ENCODE results near the gene NCSTN.

Gene NCSTN

DNA sequence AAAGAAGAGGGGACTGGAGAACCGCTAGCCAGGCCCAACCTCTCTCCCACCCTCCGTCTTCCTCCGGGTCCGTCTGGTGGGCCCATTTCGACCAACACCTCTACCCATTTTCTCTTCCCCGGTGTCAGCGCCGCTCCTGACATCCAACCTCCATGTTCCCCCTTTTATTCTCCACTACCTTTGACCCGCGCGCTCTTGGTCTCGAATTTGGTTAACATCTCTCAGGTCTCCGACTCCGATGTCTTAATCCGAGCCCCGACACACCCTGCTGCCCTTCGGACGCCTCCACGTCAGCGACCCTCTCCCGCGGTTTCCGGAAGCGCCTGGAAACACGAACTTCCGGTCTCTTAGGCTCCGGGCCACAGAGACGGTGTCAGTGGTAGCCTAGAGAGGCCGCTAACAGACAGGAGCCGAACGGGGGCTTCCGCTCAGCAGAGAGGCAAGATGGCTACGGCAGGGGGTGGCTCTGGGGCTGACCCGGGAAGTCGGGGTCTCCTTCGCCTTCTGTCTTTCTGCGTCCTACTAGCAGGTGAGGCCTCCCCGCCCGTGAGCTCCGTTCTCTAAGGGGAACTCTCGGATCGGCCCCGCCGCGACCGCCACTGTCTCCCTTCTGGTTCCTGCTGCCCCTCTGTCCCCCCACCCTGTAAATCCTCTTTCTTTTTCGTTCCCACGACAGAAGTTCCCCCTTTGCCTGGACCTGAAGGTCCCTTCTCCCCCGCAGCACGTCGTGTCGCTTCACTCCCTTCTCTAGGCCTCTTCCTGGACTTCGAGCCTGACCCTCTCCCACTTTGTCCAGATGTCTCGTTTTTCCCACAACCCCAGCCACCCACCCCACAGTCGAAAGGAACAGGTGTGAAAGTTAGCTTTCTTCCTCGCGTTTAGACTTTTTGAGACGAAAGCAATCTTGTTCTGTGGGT is at the start of gene NCSTN, which contains the start of gene COPA:
NCSTN (plus strand) TSS at position 431 of the 917 bp plus-strand sequence; CDS start at position 445, 14 bp downstream.
COPA (minus strand) TSS at position 298 of the 917 bp plus-strand sequence; CDS start at position 218, 80 bp downstream.
- H3F3A ChIP-seq (ENCODE audit: insufficient read depth), result no peaks in the 10 kb centered on the region

DNA sequence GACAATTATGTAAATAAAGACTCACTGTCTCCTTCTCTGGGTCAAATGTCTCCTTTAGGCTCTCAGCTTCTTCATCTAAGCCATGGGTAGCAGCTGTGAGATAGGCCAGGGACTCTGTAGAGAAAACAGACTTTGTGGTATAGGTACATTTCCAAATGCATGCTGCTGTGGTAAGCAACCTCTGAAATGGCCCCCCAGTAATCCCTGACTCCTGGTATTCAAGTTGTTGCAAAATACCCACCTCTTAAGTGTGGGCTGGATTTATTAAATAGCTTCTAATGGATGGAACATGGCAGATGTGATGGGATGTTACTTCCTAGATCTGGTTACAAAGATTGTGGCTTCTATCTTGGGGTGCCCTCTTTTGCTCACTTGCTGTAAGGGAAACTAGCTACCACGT is 47.1 kb upstream of the NCSTN start:
- Histone ChIP-seq H3K9ac (ENCODE audit: low read length) (no peak overlapping the region), H3K9me3 (ENCODE audit: insufficient read depth, low read length) (no peaks in the 10 kb centered on the region), H3K4me3 (ENCODE audit: insufficient read depth, low read length, poor library complexity, severe bottlenecking) (no peak overlapping the region), H3K9me2 (replicated peaks; ENCODE audit: insufficient read depth, low read length) (no peaks in the 10 kb centered on the region), H3K36me3 (ENCODE audit: low read length) (peaks cover 44% of the 10 kb centered on the region; the same call in 1 of the 2 replicates), H3K27ac (ENCODE audit: low read depth, low read length) (no peak overlapping the region), H3F3A (ENCODE audit: insufficient read depth) (peaks cover 10% of the 10 kb centered on the region; the same call in 1 of the 2 replicates), H3K27me3 (ENCODE audit: low read length) (no peaks in the 10 kb centered on the region), H4K20me1 (ENCODE audit: low read depth, low read length) (no peaks in the 10 kb centered on the region), H3K4me2 (ENCODE audit: low read depth, low read length, poor library complexity, severe bottlenecking) (no peak overlapping the region), H3K79me2 (ENCODE audit: insufficient read depth, low read length) (no peaks in the 10 kb centered on the region), H2AFZ (ENCODE audit: low read depth, low read length, severe bottlenecking) (no peak overlapping the region)
- TF ChIP-seq, protein P1, sequence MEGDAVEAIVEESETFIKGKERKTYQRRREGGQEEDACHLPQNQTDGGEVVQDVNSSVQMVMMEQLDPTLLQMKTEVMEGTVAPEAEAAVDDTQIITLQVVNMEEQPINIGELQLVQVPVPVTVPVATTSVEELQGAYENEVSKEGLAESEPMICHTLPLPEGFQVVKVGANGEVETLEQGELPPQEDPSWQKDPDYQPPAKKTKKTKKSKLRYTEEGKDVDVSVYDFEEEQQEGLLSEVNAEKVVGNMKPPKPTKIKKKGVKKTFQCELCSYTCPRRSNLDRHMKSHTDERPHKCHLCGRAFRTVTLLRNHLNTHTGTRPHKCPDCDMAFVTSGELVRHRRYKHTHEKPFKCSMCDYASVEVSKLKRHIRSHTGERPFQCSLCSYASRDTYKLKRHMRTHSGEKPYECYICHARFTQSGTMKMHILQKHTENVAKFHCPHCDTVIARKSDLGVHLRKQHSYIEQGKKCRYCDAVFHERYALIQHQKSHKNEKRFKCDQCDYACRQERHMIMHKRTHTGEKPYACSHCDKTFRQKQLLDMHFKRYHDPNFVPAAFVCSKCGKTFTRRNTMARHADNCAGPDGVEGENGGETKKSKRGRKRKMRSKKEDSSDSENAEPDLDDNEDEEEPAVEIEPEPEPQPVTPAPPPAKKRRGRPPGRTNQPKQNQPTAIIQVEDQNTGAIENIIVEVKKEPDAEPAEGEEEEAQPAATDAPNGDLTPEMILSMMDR (IDR thresholded peaks at IDR 0.05; ENCODE audit: insufficient read depth, low read length, poor library complexity, severe bottlenecking), result no peak
- TF ChIP-seq EZH2phosphoT487 (conservative IDR thresholded peaks at IDR 0.05; ENCODE audit: low read length), result no peak

More for the DNA sequence above, at the start of gene NCSTN, which contains the start of gene COPA:
- Histone ChIP-seq H3K9me3 (ENCODE audit: insufficient read depth, low read length) (no peaks in the 10 kb centered on the region), H3K27ac (ENCODE audit: low read depth, low read length) (peak within 1 kb of the TSS; percentile 61), H2AFZ (ENCODE audit: low read depth, low read length, severe bottlenecking) (peak within 1 kb of the TSS; percentile 72), H4K20me1 (ENCODE audit: low read depth, low read length) (no peaks in the 10 kb centered on the region), H3K36me3 (ENCODE audit: low read length) (peaks cover 20% of the 10 kb centered on the region; the same call in 1 of the 2 replicates), H3K4me2 (ENCODE audit: low read depth, low read length, poor library complexity, severe bottlenecking) (peak within 1 kb of the TSS; percentile 66), H3K9me2 (replicated peaks; ENCODE audit: insufficient read depth, low read length) (no peaks in the 10 kb centered on the region), H3K4me3 (ENCODE audit: insufficient read depth, low read length, poor library complexity, severe bottlenecking) (peak within 1 kb of the TSS; percentile 86), H3K9ac (ENCODE audit: low read length) (peak within 1 kb of the TSS; percentile 92), H3K79me2 (ENCODE audit: insufficient read depth, low read length) (peaks cover 55% of the 10 kb centered on the region), H3K27me3 (ENCODE audit: low read length) (no peaks in the 10 kb centered on the region)
- TF ChIP-seq, protein P1 (IDR thresholded peaks at IDR 0.05; ENCODE audit: insufficient read depth, low read length, poor library complexity, severe bottlenecking), result no peak
- TF ChIP-seq EZH2phosphoT487 (conservative IDR thresholded peaks at IDR 0.05; ENCODE audit: low read length), result no peak

DNA sequence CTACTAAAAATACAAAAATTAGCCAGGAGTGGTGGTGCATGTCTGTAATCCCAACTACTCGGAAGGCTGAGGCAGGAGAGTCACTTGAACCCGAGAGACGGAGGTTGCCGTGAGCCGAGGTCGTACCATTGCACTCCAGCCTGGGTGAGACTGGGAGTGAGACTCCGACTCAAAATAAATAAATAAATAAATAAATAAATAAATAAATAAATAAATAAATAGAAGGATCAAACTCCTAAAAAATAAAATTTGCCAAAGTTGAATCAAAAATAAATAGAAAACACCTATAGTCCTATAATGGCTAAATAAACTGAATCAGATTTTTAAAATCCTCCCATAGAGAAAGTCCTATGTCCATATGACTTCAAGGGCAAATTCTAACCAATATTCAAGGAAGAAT is 43.0 kb upstream of the NCSTN start:
- H3K9me3 ChIP-seq (ENCODE audit: insufficient read depth, low read length), result no peaks in the 10 kb centered on the region
- TF ChIP-seq EZH2phosphoT487 (conservative IDR thresholded peaks at IDR 0.05; ENCODE audit: low read length), result no peak
- TF ChIP-seq, protein P1 (IDR thresholded peaks at IDR 0.05; ENCODE audit: insufficient read depth, low read length, poor library complexity, severe bottlenecking), result no peak

More for the DNA sequence above, 43.0 kb upstream of the NCSTN start:
- H3K79me2 ChIP-seq (ENCODE audit: insufficient read depth, low read length), result no peaks in the 10 kb centered on the region
- H4K20me1 ChIP-seq (ENCODE audit: low read depth, low read length), result no peaks in the 10 kb centered on the region
- H3F3A ChIP-seq (ENCODE audit: insufficient read depth), result no peaks in the 10 kb centered on the region
- H3K27me3 ChIP-seq (ENCODE audit: low read length), result no peaks in the 10 kb centered on the region
- H3K4me3 ChIP-seq (ENCODE audit: insufficient read depth, low read length, poor library complexity, severe bottlenecking), result no peak overlapping the region
- no peak overlapping the region for H3K9ac ChIP-seq (ENCODE audit: low read length)
- H3K9me2 ChIP-seq (replicated peaks; ENCODE audit: insufficient read depth, low read length), result no peaks in the 10 kb centered on the region
- H3K27ac ChIP-seq (ENCODE audit: low read depth, low read length), result no peak overlapping the region
- no peak overlapping the region for H3K4me2 ChIP-seq (ENCODE audit: low read depth, low read length, poor library complexity, severe bottlenecking)
- no peak overlapping the region for H2AFZ ChIP-seq (ENCODE audit: low read depth, low read length, severe bottlenecking)
- peaks cover 57% of the 10 kb centered on the region; the same call in 1 of the 2 replicates for H3K36me3 ChIP-seq (ENCODE audit: low read length)
